Germinal center (tissue), 1 donor: ENCODE results near the gene THBS1.

Experiments used
- DNase-seq: peaks from one replicate; pipeline ENCODE4 v3.0.0; 2012; ENCODE audit warnings: mixed read lengths, low spot score

The THBS1 gene

GRCh38 chr15:39580485-39581241 is at the start of gene THBS1:
Gene THBS1, plus strand, starts transcription at chr15:39581079. Its CDS starts 779 bp downstream, at chr15:39581858.
- DNase-seq: no peak

DNA sequence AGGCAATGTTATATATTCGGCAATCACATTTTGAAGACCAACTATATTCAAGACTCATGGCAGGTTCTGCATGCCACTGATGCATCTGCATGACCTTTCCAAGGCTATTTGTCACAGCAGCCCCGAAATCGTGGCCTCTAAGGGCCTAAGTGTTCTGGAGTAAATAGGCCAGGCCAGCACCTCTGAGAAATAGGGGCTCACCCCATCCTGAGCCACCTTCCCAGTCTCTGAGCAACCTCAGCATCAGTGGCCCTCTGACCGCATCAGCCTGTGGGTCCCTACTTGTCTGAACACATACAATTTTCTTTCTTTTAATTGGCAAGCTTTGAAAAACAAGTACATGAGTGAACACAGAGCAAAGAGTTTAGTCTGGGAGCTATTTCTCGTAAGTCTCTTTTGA is 45.9 kb upstream of the THBS1 start:
- DNase-seq: no peak

- no peak for DNase-seq
These were observed 45.4 kb upstream of the THBS1 start for GRCh38 chr15:39535466-39535865.

GRCh38 chr15:39538936-39539335 is 41.9 kb upstream of the THBS1 start:
- DNase-seq: no peak

GRCh38 chr15:39539466-39539865 is 41.4 kb upstream of the THBS1 start:
- DNase-seq: no peak

GRCh38 chr15:39539973-39540558 is 40.8 kb upstream of the THBS1 start:
- DNase-seq: no peak

GRCh38 chr15:39542385-39543065 is 38.4 kb upstream of the THBS1 start:
- DNase-seq: no peak

DNA sequence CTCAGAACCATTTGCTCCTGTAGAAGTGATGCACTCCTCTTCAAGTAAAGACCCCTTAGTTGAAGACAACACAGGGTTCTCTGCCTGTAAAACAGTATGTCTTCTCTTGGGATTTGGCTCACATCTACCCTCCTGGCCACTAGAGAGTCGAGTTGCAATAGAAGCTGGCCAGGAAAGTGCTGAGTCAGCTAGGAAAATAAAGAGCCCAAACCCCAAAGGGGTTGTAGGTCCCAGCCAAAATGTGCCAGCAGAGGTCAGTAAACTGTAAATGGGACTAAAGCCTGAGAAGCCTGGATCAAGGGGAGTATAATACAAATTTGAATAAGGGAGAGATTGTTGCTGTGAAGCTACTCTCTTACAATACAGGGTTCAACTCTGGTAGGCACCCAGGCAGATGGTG is 37.2 kb upstream of the THBS1 start:
- no peak for DNase-seq

- no peak for DNase-seq
These were observed 34.0 kb upstream of the THBS1 start for GRCh38 chr15:39546842-39547241.

GRCh38 chr15:39548561-39548960 is 32.3 kb upstream of the THBS1 start:
- no peak for DNase-seq

- DNase-seq: no peak
These were observed 31.0 kb upstream of the THBS1 start for GRCh38 chr15:39549912-39550311.

- DNase-seq: no peak
These were observed 29.4 kb upstream of the THBS1 start for GRCh38 chr15:39551476-39551875.

DNA sequence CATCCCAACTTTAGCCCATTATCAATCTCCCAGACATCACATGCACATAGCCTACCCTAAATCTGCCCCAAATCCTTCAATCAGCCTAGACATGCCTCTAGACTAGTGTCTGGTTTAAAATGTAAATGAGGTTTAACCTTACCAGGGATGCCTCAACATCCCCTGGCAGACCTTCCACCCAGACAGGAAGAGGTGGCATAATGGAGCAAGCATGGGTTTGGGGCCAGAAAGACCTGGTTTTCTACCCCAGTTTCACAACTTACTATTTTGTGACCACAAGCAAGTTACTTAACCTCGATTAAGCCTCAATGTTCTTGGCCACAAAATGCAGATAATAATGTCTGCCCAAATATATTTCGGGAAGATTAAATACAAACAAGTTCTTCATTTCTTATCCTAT is 28.3 kb upstream of the THBS1 start:
- no peak for DNase-seq

GRCh38 chr15:39553947-39554693 is 26.8 kb upstream of the THBS1 start:
- no peak for DNase-seq

GRCh38 chr15:39554746-39555387 is 26.0 kb upstream of the THBS1 start:
- no peak for DNase-seq

- DNase-seq: no peak
These were observed 25.0 kb upstream of the THBS1 start for GRCh38 chr15:39555885-39556284.

- DNase-seq: no peak
These were observed 24.4 kb upstream of the THBS1 start for GRCh38 chr15:39556461-39556860.

DNA sequence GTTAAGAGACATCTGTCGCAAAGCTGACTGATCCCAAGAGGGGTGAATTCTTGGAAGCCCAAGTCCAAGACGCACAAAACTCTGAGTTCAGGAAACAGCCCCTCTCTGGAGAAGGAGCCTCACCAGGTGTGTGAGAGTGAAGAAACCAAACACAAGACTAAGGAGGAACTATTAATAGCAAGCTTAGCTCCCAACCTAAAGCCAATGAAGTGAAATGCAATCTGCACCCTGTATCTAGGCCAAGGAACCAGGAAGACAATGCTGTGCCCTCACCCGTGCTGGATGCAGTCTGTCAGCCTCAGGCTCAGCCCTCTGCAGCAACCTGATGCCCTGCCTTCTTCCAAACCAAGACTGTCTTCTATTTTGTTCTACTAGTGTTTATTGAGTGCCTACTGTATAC is 22.5 kb upstream of the THBS1 start:
- DNase-seq: no peak

GRCh38 chr15:39564972-39565665 is 15.8 kb upstream of the THBS1 start:
- DNase-seq: no peak

GRCh38 chr15:39565851-39566250 is 15.0 kb upstream of the THBS1 start:
- no peak for DNase-seq

GRCh38 chr15:39573287-39573686 is 7.6 kb upstream of the THBS1 start:
- DNase-seq: no peak
